Neural cell (in vitro differentiated cells): ENCODE data around the gene ETNK1. TPM values are rescaled to one million over a fixed set of nuclear protein-coding genes. Genes with fewer than 3 reads are reported as not detected.

Experiments
- H2AFZ ChIP-seq: fragments of 200-600, 300-800 bp; sonication (generic), shearing (Covaris generic); 2 replicates; pipeline ENCODE4 v1.6.0; 2014; ENCODE audit warnings: low read depth, mild to moderate bottlenecking, antibody characterized with exemption, low read length, moderate library complexity
- H3F3A ChIP-seq: fragments of 200-600 bp; shearing (Covaris generic); 2 replicates; pipeline ENCODE4 v1.6.1; 2016; ENCODE audit warnings: mild to moderate bottlenecking, moderate library complexity, mixed read lengths, antibody characterized with exemption, low read length; ENCODE audit not compliant: insufficient read depth, poor library complexity, severe bottlenecking
- H3K27ac ChIP-seq: fragments of 200-600, 300-800 bp; sonication (generic), shearing (Covaris generic); 2 replicates; pipeline ENCODE4 v1.5.1; 2014; ENCODE audit warnings: mild to moderate bottlenecking, low read length, moderate library complexity
- H3K27me3 ChIP-seq: fragments of 300-800, 200-600 bp; sonication (generic), shearing (Covaris generic); 2 replicates; pipeline ENCODE4 v1.6.0; 2014; ENCODE audit warnings: mild to moderate bottlenecking, low read depth, low read length, moderate library complexity; ENCODE audit not compliant: insufficient read depth
- H3K36me3 ChIP-seq: fragments of 300-800, 200-600 bp; sonication (generic), shearing (Covaris generic); 2 replicates; pipeline ENCODE4 v1.5.1; 2014; ENCODE audit warnings: mild to moderate bottlenecking, antibody characterized with exemption, low read length, moderate library complexity; ENCODE audit not compliant: insufficient read depth
- H3K4me2 ChIP-seq: fragments of 300-800, 200-600 bp; sonication (generic), shearing (Covaris generic); 2 replicates; pipeline ENCODE4 v1.6.0; 2014; ENCODE audit warnings: mild to moderate bottlenecking, low read length
- H3K4me3 ChIP-seq: fragments of 300-800, 200-600 bp; sonication (generic), shearing (Covaris generic); 2 replicates; pipeline ENCODE4 v1.5.1; 2014; ENCODE audit warnings: mild to moderate bottlenecking, low read length, moderate library complexity
- H3K79me2 ChIP-seq: fragments of 200-600 bp; shearing (Covaris generic); replicated peaks from 2 replicates; pipeline ENCODE4 v1.6.0; 2014; ENCODE audit warnings: mild to moderate bottlenecking, low read length, moderate library complexity; ENCODE audit not compliant: insufficient read depth
- H3K9ac ChIP-seq: fragments of 300-800, 200-600 bp; sonication (generic), shearing (Covaris generic); 2 replicates; pipeline ENCODE4 v1.6.1; 2016; ENCODE audit warnings: mild to moderate bottlenecking, low read length, mixed read lengths
- H3K9me2 ChIP-seq: fragments of 200-600 bp; shearing (Covaris generic); 2 replicates; pipeline ENCODE4 v1.6.1; 2016; ENCODE audit warnings: mild to moderate bottlenecking, low read length, mixed read lengths; ENCODE audit not compliant: insufficient read depth
- H3K9me3 ChIP-seq: fragments of 200-600, 300-800 bp; sonication (generic), shearing (Covaris generic); 2 replicates; pipeline ENCODE4 v1.6.1; 2016; ENCODE audit warnings: mild to moderate bottlenecking, mixed run types, low read length, moderate library complexity, mixed read lengths
- H4K20me1 ChIP-seq: fragments of 200-600 bp; shearing (Covaris generic); 2 replicates; pipeline ENCODE4 v1.6.1; 2016; ENCODE audit warnings: mild to moderate bottlenecking, mixed run types; ENCODE audit not compliant: insufficient read depth
- EP300 ChIP-seq: fragments of 450-650 bp; conservative IDR thresholded peaks from 2 replicates; pipeline ENCODE4 v1.6.1; 2014; ENCODE audit warnings: antibody characterized with exemption, mild to moderate bottlenecking, moderate library complexity; ENCODE audit not compliant: poor library complexity, severe bottlenecking
- EZH2 ChIP-seq: fragments of 200-600, 300-800 bp; shearing (Covaris generic), sonication (generic); IDR thresholded peaks from 2 replicates; pipeline ENCODE4 v1.6.1; 2014; ENCODE audit warnings: antibody characterized with exemption, low read length, borderline replicate concordance, mild to moderate bottlenecking; ENCODE audit not compliant: insufficient read depth, poor library complexity, severe bottlenecking
- MXI1 ChIP-seq: fragments of 450-650 bp; conservative IDR thresholded peaks from 2 replicates; pipeline ENCODE4 v1.6.1; 2014; ENCODE audit warnings: antibody characterized with exemption, mild to moderate bottlenecking; ENCODE audit not compliant: poor library complexity, severe bottlenecking
- POLR2AphosphoS5 ChIP-seq: IDR thresholded peaks from 2 replicates; pipeline ENCODE4 v1.6.1; 2012
- RAD21 ChIP-seq: fragments of 450-650 bp; conservative IDR thresholded peaks from 2 replicates; pipeline ENCODE4 v1.6.1; 2014; ENCODE audit warnings: antibody characterized with exemption, mild to moderate bottlenecking, moderate library complexity
- SMC3 ChIP-seq: fragments of 450-650 bp; conservative IDR thresholded peaks from 2 replicates; pipeline ENCODE4 v1.6.1; 2014; ENCODE audit warnings: antibody characterized with exemption, mild to moderate bottlenecking, moderate library complexity; ENCODE audit not compliant: poor library complexity
- TAF1 ChIP-seq: IDR thresholded peaks from 2 replicates; pipeline ENCODE4 v1.6.1; 2012; ENCODE audit warnings: low read depth
- polyA plus RNA-seq: library from polyadenylated mRNA; depleted of rRNA; stranded (reverse); fragments of >200 nt; gene quantifications from 2 replicates; pipeline ENCODE4 v1.2.3, GENCODE V29; 2014
- TF ChIP-seq, protein P1 (sequence below): IDR thresholded peaks from 2 replicates; pipeline ENCODE4 v1.6.1; 2012; ENCODE audit warnings: borderline replicate concordance
- TF ChIP-seq, protein P2 (sequence below): fragments of 450-650 bp; IDR thresholded peaks from 2 replicates; pipeline ENCODE4 v1.5.1; 2014; ENCODE audit warnings: antibody characterized with exemption, mild to moderate bottlenecking, moderate library complexity; ENCODE audit not compliant: poor library complexity, severe bottlenecking

The ETNK1 gene
- polyA plus RNA-seq, 1 donor from 2014 or later: 78.5 TPM

GRCh38 chr12:22731236-22731635 is 106.3 kb downstream of the ETNK1 start:
- Histone ChIP-seq H3K9me3 (no peaks in the 10 kb centered on the region), H3K9me2 (no peaks in the 10 kb centered on the region), H3K4me3 (no peak overlapping the region), H3K27me3 (no peaks in the 10 kb centered on the region), H4K20me1 (no peaks in the 10 kb centered on the region), H3K9ac (no peak overlapping the region), H3K27ac (no peak overlapping the region), H2AFZ (no peak overlapping the region), H3K79me2 (no peaks in the 10 kb centered on the region), H3K36me3 (no peaks in the 10 kb centered on the region), H3F3A (no peaks in the 10 kb centered on the region), H3K4me2 (no peak overlapping the region)
- no peak for TF ChIP-seq MXI1
- TF ChIP-seq POLR2AphosphoS5: no peak
- TF ChIP-seq, protein P1, sequence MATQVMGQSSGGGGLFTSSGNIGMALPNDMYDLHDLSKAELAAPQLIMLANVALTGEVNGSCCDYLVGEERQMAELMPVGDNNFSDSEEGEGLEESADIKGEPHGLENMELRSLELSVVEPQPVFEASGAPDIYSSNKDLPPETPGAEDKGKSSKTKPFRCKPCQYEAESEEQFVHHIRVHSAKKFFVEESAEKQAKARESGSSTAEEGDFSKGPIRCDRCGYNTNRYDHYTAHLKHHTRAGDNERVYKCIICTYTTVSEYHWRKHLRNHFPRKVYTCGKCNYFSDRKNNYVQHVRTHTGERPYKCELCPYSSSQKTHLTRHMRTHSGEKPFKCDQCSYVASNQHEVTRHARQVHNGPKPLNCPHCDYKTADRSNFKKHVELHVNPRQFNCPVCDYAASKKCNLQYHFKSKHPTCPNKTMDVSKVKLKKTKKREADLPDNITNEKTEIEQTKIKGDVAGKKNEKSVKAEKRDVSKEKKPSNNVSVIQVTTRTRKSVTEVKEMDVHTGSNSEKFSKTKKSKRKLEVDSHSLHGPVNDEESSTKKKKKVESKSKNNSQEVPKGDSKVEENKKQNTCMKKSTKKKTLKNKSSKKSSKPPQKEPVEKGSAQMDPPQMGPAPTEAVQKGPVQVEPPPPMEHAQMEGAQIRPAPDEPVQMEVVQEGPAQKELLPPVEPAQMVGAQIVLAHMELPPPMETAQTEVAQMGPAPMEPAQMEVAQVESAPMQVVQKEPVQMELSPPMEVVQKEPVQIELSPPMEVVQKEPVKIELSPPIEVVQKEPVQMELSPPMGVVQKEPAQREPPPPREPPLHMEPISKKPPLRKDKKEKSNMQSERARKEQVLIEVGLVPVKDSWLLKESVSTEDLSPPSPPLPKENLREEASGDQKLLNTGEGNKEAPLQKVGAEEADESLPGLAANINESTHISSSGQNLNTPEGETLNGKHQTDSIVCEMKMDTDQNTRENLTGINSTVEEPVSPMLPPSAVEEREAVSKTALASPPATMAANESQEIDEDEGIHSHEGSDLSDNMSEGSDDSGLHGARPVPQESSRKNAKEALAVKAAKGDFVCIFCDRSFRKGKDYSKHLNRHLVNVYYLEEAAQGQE: no peak
- no peak for TF ChIP-seq EZH2
- TF ChIP-seq TAF1: no peak
- TF ChIP-seq SMC3: no peak
- no peak for TF ChIP-seq RAD21
- TF ChIP-seq EP300: no peak
- TF ChIP-seq, protein P2, sequence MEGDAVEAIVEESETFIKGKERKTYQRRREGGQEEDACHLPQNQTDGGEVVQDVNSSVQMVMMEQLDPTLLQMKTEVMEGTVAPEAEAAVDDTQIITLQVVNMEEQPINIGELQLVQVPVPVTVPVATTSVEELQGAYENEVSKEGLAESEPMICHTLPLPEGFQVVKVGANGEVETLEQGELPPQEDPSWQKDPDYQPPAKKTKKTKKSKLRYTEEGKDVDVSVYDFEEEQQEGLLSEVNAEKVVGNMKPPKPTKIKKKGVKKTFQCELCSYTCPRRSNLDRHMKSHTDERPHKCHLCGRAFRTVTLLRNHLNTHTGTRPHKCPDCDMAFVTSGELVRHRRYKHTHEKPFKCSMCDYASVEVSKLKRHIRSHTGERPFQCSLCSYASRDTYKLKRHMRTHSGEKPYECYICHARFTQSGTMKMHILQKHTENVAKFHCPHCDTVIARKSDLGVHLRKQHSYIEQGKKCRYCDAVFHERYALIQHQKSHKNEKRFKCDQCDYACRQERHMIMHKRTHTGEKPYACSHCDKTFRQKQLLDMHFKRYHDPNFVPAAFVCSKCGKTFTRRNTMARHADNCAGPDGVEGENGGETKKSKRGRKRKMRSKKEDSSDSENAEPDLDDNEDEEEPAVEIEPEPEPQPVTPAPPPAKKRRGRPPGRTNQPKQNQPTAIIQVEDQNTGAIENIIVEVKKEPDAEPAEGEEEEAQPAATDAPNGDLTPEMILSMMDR: no peak

- H3K36me3 ChIP-seq: no peaks in the 10 kb centered on the region
Observed at GRCh38 chr12:22733756-22734155, 108.8 kb downstream of the ETNK1 start.

More at GRCh38 chr12:22733756-22734155, 108.8 kb downstream of the ETNK1 start:
- no peaks in the 10 kb centered on the region for H3K9me2 ChIP-seq
- H2AFZ ChIP-seq: no peak overlapping the region
- TF ChIP-seq TAF1 (no peak), RAD21 (no peak), EZH2 (no peak)
- TF ChIP-seq, protein P1: no peak
- H3F3A ChIP-seq: no peaks in the 10 kb centered on the region
- H4K20me1 ChIP-seq: no peaks in the 10 kb centered on the region
- H3K4me3 ChIP-seq: no peak overlapping the region
- H3K9ac ChIP-seq: no peak overlapping the region
- H3K27ac ChIP-seq: no peak overlapping the region
- no peaks in the 10 kb centered on the region for H3K79me2 ChIP-seq
- H3K27me3 ChIP-seq: no peaks in the 10 kb centered on the region
- H3K9me3 ChIP-seq: no peaks in the 10 kb centered on the region
- H3K4me2 ChIP-seq: no peak overlapping the region
